UCSD-AML1 (cell line): Measurements from ENCODE around the gene RAB33A.
"Not testable (repeated sequence)": the region's sequence is repeated elsewhere in the genome, so short reads cannot be mapped to it uniquely, and the experiment has no call there.

ENCODE experiments used
- DNase-seq: peaks from one replicate; lab custom pipeline; 2025; ENCODE audit not compliant: unreplicated experiment; lab: John Stamatoyannopoulos, UW

Gene RAB33A

GRCh38 chrX:130231184-130231583 lies 59.4 kb downstream of the RAB33A start:
- not testable (repeated sequence) for DNase-seq
